GM23338 (cell line): Measurements from ENCODE around the gene INTS6L. TPM values are rescaled to one million over a fixed set of nuclear protein-coding genes. Genes with fewer than 3 reads are reported as not detected.

ENCODE experiments used
- ATAC-seq: fragments of 200-7000 bp; cut with Tn5 transposase; 3 replicates; pipeline ENCODE4 v1.9.1; 2020
- DNase-seq: peaks from one replicate; pipeline ENCODE4 v3.0.0-alpha.2; 2015; ENCODE audit warnings: low spot score
- H2AFZ ChIP-seq: fragments of 200-600 bp; sonication (generic); 2 replicates; pipeline ENCODE4 v1.8.0; 2016; ENCODE audit warnings: antibody characterized with exemption, mild to moderate bottlenecking, moderate library complexity
- H3F3A ChIP-seq: fragments of 200-600 bp; sonication (generic); replicated peaks from 2 replicates; pipeline ENCODE4 v1.8.0; 2017; ENCODE audit warnings: antibody characterized with exemption, mixed run types, low read depth
- H3K27ac ChIP-seq: fragments of 200-600 bp; sonication (generic); 2 replicates; pipeline ENCODE4 v1.6.1; 2016; ENCODE audit warnings: low read depth
- H3K27me3 ChIP-seq: fragments of 200-600 bp; sonication (generic); 2 replicates; pipeline ENCODE4 v1.8.0; 2016; ENCODE audit warnings: mild to moderate bottlenecking, mixed run types, moderate library complexity; ENCODE audit not compliant: insufficient read depth
- H3K36me3 ChIP-seq: fragments of 200-600 bp; sonication (generic); 2 replicates; pipeline ENCODE4 v1.8.0; 2016; ENCODE audit warnings: mild to moderate bottlenecking; ENCODE audit not compliant: insufficient read depth
- H3K4me1 ChIP-seq: fragments of 200-600 bp; sonication (generic); 2 replicates; pipeline ENCODE4 v1.8.0; 2016; ENCODE audit warnings: mild to moderate bottlenecking, moderate library complexity; ENCODE audit not compliant: insufficient read depth
- H3K4me2 ChIP-seq: fragments of 200-600 bp; sonication (generic); 2 replicates; pipeline ENCODE4 v1.7.1; 2017; ENCODE audit warnings: mixed run types
- H3K4me3 ChIP-seq: fragments of 200-600 bp; sonication (generic); 2 replicates; pipeline ENCODE4 v1.6.1; 2016; ENCODE audit warnings: mixed run types
- H3K79me2 ChIP-seq: fragments of 200-600 bp; sonication (generic); replicated peaks from 2 replicates; pipeline ENCODE4 v1.8.0; 2017; ENCODE audit warnings: mild to moderate bottlenecking; ENCODE audit not compliant: insufficient read depth
- H3K9me2 ChIP-seq: fragments of 200-600 bp; sonication (generic); 2 replicates; pipeline ENCODE4 v1.8.0; 2017; ENCODE audit not compliant: insufficient read depth
- H4K20me1 ChIP-seq: fragments of 200-600 bp; sonication (generic); replicated peaks from 2 replicates; pipeline ENCODE4 v1.8.0; 2017; ENCODE audit warnings: mild to moderate bottlenecking; ENCODE audit not compliant: insufficient read depth
- H3K27ac Mint-ChIP-seq: 2 replicates; pipeline ENCODE4 v1.8.0; 2020; ENCODE audit warnings: inconsistent platforms, mild to moderate bottlenecking, moderate library complexity, mixed read lengths
- H3K27me3 Mint-ChIP-seq: 3 replicates; pipeline ENCODE4 v1.8.0; 2022; ENCODE audit warnings: low read depth, mild to moderate bottlenecking, moderate library complexity, mixed read lengths, inconsistent platforms; ENCODE audit not compliant: insufficient read depth, poor library complexity
- H3K36me3 Mint-ChIP-seq: 3 replicates; pipeline ENCODE4 v1.8.0; 2021; ENCODE audit warnings: low read depth, mild to moderate bottlenecking, inconsistent platforms, moderate library complexity, mixed read lengths
- H3K4me1 Mint-ChIP-seq: 3 replicates; pipeline ENCODE4 v1.8.0; 2020; ENCODE audit warnings: mild to moderate bottlenecking, inconsistent platforms, mixed read lengths
- H3K4me3 Mint-ChIP-seq: 3 replicates; pipeline ENCODE4 v1.8.0; 2021; ENCODE audit warnings: moderate library complexity, mild to moderate bottlenecking, inconsistent platforms, mixed read lengths
- H3K9me3 Mint-ChIP-seq: 3 replicates; pipeline ENCODE4 v1.8.0; 2020; ENCODE audit warnings: moderate library complexity, mild to moderate bottlenecking, inconsistent platforms, mixed read lengths
- CREB1 ChIP-seq: fragments of 250-450 bp; sonication (Bioruptor Pico); IDR thresholded peaks from 2 replicates; pipeline ENCODE4 v1.5.0; 2020; ENCODE audit warnings: low read depth, mild to moderate bottlenecking, moderate library complexity
- EZH2phosphoT487 ChIP-seq: fragments of 200-600 bp; sonication (generic); IDR thresholded peaks from one replicate; pipeline ENCODE4 v1.8.1; 2018; ENCODE audit warnings: antibody characterized with exemption; ENCODE audit not compliant: unreplicated experiment
- NANOG ChIP-seq: IDR thresholded peaks from 2 replicates; pipeline ENCODE4 v1.6.1; 2016; ENCODE audit warnings: antibody characterized with exemption, borderline replicate concordance
- POLR2AphosphoS5 ChIP-seq: IDR thresholded peaks from 2 replicates; pipeline ENCODE4 v1.6.1; 2016; ENCODE audit warnings: antibody characterized with exemption, low read depth
- STAT1 ChIP-seq: IDR thresholded peaks from one replicate; pipeline ENCODE4 v1.6.1; 2016; ENCODE audit warnings: antibody characterized with exemption; ENCODE audit not compliant: unreplicated experiment
- ZNF114 ChIP-seq: fragments of 250-450 bp; sonication (Bioruptor Pico); IDR thresholded peaks from 2 replicates; pipeline ENCODE4 v1.5.0; 2020; ENCODE audit warnings: mild to moderate bottlenecking, moderate library complexity
- ZNF331 ChIP-seq: fragments of 250-450 bp; sonication (Bioruptor Pico); IDR thresholded peaks from 2 replicates; pipeline ENCODE4 v1.5.0; 2020; ENCODE audit warnings: low read depth, mild to moderate bottlenecking, moderate library complexity
- polyA plus RNA-seq: library from polyadenylated mRNA; unstranded; fragments of >200 nt; fragmentation: Nextera tagmentation; extraction: Ambion mirVana; gene quantifications from 2 replicates; pipeline ENCODE4 v1.2.1, GENCODE V29; 2016
- total RNA-seq: library from RNA; depleted of rRNA; stranded (reverse); fragments of >200 nt; shearing (Covaris generic); gene quantifications from 2 replicates; pipeline ENCODE4 v1.2.3, GENCODE V29; 2014
- TF ChIP-seq, protein P1 (sequence below), 2 experiments: fragments of 200-600 bp in 1 of 2; sonication (generic) in 1 of 2; conservative IDR thresholded peaks; 2 replicates each; pipeline versions ENCODE4 v1.5.1 to v1.6.1; 2016 to 2017; ENCODE audit warnings: antibody characterized with exemption in 2 of 2, low read depth in 2 of 2, mild to moderate bottlenecking in 2 of 2, moderate library complexity in 1 of 2
- TF ChIP-seq, protein P2 (sequence below): IDR thresholded peaks from 2 replicates; pipeline ENCODE4 v1.6.1; 2016; ENCODE audit warnings: antibody characterized with exemption
- TF ChIP-seq, protein P3 (sequence below): IDR thresholded peaks from one replicate; pipeline ENCODE4 v1.6.1; 2018; ENCODE audit warnings: antibody characterized with exemption; ENCODE audit not compliant: unreplicated experiment

INTS6L gene
- total and polyA plus RNA-seq, 2 experiments from 2014 or later, result 4.5 to 6.4 TPM

DNA sequence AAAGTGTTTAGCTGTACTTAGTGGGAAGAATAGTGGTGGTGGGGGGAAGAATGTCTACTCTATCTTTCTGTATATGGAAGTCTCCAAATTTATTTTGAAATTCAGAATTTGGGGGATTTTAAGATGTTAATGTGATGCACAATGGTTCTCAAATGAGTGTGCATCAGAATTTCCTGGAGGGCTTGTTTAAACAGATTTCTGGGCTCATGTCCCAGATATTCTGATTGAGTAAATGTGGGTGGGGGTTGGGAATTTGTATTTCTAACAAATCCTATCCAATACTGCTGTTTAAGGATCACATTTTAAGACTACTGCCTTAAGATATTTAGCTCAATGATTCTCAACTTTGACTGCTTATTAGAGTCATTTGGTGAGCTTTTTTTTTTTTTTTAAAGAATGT is 15.1 kb upstream of the INTS6L start:
- no peak for DNase-seq
- H3K9me3 Mint-ChIP-seq, result no peaks in the 10 kb centered on the region
- H3K4me3 Mint-ChIP-seq, result no peak overlapping the region

DNA sequence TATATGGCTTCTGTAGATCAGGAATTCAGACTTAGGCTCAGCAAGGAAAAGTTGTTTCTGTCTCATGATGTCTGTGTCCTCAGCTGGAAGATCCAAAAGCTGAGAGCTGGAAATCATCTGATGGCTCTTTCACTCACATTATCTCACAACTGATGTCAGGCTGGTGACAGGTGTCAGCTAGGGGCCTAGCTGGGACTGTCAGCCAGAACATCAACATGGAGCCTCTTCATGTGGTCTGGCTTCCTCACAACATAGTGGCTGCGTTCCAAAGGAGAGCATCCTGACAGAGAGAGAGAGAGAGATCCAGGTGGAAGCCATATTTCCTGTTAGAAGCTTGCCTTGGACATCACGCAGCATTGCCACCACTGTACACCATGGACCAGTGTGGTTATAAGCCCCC is 10.6 kb upstream of the INTS6L start:
- Histone ChIP-seq H4K20me1 (no peaks in the 10 kb centered on the region), H3K27me3 (no peaks in the 10 kb centered on the region), H3K4me1 (no peaks in the 10 kb centered on the region), H3F3A (no peaks in the 10 kb centered on the region), H3K79me2 (no peaks in the 10 kb centered on the region), H3K27ac (no peak overlapping the region), H3K36me3 (no peaks in the 10 kb centered on the region), H3K4me3 (no peak overlapping the region), H2AFZ (no peak overlapping the region), H3K4me2 (no peak overlapping the region), H3K9me2 (no peaks in the 10 kb centered on the region)
- Mint-ChIP-seq H3K4me3 (no peak overlapping the region), H3K9me3 (no peaks in the 10 kb centered on the region), H3K27ac (no peak overlapping the region), H3K4me1 (no peaks in the 10 kb centered on the region; the same call in 2 of the 3 replicates), H3K27me3 (peaks cover 3% of the 10 kb centered on the region), H3K36me3 (no peaks in the 10 kb centered on the region)
- DNase-seq (no peak), ATAC-seq (no peak)
- TF ChIP-seq EZH2phosphoT487 (no peak), NANOG (no peak), ZNF114 (CRISPR knock-in tag) (no peak), ZNF331 (CRISPR knock-in tag) (no peak), STAT1 (no peak), CREB1 (CRISPR knock-in tag) (no peak), POLR2AphosphoS5 (no peak)
- TF ChIP-seq, protein P1, sequence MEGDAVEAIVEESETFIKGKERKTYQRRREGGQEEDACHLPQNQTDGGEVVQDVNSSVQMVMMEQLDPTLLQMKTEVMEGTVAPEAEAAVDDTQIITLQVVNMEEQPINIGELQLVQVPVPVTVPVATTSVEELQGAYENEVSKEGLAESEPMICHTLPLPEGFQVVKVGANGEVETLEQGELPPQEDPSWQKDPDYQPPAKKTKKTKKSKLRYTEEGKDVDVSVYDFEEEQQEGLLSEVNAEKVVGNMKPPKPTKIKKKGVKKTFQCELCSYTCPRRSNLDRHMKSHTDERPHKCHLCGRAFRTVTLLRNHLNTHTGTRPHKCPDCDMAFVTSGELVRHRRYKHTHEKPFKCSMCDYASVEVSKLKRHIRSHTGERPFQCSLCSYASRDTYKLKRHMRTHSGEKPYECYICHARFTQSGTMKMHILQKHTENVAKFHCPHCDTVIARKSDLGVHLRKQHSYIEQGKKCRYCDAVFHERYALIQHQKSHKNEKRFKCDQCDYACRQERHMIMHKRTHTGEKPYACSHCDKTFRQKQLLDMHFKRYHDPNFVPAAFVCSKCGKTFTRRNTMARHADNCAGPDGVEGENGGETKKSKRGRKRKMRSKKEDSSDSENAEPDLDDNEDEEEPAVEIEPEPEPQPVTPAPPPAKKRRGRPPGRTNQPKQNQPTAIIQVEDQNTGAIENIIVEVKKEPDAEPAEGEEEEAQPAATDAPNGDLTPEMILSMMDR (conservative IDR thresholded peaks at IDR 0.05; ENCODE audit: low read depth in 2 of 2), result no peak
- TF ChIP-seq, protein P2, sequence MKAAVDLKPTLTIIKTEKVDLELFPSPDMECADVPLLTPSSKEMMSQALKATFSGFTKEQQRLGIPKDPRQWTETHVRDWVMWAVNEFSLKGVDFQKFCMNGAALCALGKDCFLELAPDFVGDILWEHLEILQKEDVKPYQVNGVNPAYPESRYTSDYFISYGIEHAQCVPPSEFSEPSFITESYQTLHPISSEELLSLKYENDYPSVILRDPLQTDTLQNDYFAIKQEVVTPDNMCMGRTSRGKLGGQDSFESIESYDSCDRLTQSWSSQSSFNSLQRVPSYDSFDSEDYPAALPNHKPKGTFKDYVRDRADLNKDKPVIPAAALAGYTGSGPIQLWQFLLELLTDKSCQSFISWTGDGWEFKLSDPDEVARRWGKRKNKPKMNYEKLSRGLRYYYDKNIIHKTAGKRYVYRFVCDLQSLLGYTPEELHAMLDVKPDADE, result no peak
- TF ChIP-seq, protein P3, sequence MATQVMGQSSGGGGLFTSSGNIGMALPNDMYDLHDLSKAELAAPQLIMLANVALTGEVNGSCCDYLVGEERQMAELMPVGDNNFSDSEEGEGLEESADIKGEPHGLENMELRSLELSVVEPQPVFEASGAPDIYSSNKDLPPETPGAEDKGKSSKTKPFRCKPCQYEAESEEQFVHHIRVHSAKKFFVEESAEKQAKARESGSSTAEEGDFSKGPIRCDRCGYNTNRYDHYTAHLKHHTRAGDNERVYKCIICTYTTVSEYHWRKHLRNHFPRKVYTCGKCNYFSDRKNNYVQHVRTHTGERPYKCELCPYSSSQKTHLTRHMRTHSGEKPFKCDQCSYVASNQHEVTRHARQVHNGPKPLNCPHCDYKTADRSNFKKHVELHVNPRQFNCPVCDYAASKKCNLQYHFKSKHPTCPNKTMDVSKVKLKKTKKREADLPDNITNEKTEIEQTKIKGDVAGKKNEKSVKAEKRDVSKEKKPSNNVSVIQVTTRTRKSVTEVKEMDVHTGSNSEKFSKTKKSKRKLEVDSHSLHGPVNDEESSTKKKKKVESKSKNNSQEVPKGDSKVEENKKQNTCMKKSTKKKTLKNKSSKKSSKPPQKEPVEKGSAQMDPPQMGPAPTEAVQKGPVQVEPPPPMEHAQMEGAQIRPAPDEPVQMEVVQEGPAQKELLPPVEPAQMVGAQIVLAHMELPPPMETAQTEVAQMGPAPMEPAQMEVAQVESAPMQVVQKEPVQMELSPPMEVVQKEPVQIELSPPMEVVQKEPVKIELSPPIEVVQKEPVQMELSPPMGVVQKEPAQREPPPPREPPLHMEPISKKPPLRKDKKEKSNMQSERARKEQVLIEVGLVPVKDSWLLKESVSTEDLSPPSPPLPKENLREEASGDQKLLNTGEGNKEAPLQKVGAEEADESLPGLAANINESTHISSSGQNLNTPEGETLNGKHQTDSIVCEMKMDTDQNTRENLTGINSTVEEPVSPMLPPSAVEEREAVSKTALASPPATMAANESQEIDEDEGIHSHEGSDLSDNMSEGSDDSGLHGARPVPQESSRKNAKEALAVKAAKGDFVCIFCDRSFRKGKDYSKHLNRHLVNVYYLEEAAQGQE, result no peak

More for the DNA sequence above, 15.1 kb upstream of the INTS6L start:
- no peaks in the 10 kb centered on the region for H3K4me1 Mint-ChIP-seq
- Histone ChIP-seq H3K27ac (no peak overlapping the region), H3K4me3 (no peak overlapping the region), H3K9me2 (no peaks in the 10 kb centered on the region), H2AFZ (no peak overlapping the region), H3K36me3 (no peaks in the 10 kb centered on the region), H3K4me1 (no peaks in the 10 kb centered on the region), H3K4me2 (no peak overlapping the region), H3K79me2 (no peaks in the 10 kb centered on the region), H3K27me3 (no peaks in the 10 kb centered on the region), H4K20me1 (no peaks in the 10 kb centered on the region), H3F3A (no peaks in the 10 kb centered on the region)
- ATAC-seq, result no peak
- no peak overlapping the region for H3K27ac Mint-ChIP-seq
- TF ChIP-seq, protein P3, result no peak
- TF ChIP-seq ZNF114 (CRISPR knock-in tag), result no peak
- no peak for TF ChIP-seq NANOG
- H3K27me3 Mint-ChIP-seq, result no peaks in the 10 kb centered on the region
- H3K36me3 Mint-ChIP-seq, result no peaks in the 10 kb centered on the region
